ENCODE results near the gene HTRA3.

GRCh38 chr4:8237256-8237989 lies 32.1 kb upstream of the HTRA3 start:
- TF ChIP-seq CTCF (IDR thresholded peaks at IDR 0.05 in 8 of 11, conservative IDR thresholded peaks at IDR 0.05 in 3 of 11) (no peak), POLR2A (IDR thresholded peaks at IDR 0.05) (no peak)
